ENCODE measurements around the gene HEBP1.

The HEBP1 gene

GRCh38 chr12:13023811-13024530 is 23.9 kb upstream of the HEBP1 start:
- DNase-seq (ENCODE audit: low read depth in 3 of 3) = no peak

- DNase-seq (ENCODE audit: low read depth in 3 of 3) = no peak
These were observed 22.8 kb upstream of the HEBP1 start for GRCh38 chr12:13022851-13023271.

- no peak for DNase-seq (ENCODE audit: low read depth in 3 of 3)
These were observed 11.0 kb upstream of the HEBP1 start for GRCh38 chr12:13011098-13011497.

- DNase-seq (ENCODE audit: low read depth in 3 of 3) = no peak
These were observed 8.8 kb upstream of the HEBP1 start for GRCh38 chr12:13008741-13009380.

DNA sequence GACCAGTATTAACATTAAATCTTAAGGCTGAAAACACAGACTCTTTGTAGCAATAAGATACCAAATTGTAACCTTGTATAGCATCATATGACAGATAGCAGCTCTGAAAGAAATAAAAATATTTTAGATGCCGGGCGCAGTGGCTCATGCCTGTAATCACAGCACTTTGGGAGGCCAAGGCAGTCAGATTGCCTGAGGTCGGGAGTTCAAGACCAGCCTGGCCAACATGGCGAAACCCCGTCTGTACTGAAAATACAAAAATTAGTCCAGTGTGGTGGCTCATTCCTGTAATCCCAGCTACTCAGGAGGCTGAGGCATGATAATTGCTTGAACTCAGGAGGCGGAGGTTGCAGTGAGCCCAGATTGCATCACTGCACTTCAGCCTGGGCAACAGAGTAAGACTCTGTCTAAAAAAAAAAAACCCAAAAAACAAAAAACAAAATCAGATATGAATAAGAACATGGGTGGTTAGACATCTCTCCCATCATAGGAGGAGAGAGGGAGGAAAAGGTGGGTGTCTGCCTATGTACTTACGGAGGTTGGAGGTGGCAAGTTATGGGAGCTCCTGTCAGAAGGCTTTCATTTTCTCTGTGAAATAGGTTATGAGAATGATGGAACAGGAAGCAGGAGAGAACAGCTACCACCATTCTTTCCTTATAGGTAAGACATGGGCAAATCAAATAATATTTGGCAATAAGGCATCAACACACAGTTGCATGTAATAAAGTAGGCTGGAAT is 7.6 kb upstream of the HEBP1 start:
- DNase-seq (ENCODE audit: low read depth in 3 of 3) = no peak

- DNase-seq (ENCODE audit: low read depth in 3 of 3) = no peak
These were observed 5.6 kb upstream of the HEBP1 start for GRCh38 chr12:13005649-13006048.

DNA sequence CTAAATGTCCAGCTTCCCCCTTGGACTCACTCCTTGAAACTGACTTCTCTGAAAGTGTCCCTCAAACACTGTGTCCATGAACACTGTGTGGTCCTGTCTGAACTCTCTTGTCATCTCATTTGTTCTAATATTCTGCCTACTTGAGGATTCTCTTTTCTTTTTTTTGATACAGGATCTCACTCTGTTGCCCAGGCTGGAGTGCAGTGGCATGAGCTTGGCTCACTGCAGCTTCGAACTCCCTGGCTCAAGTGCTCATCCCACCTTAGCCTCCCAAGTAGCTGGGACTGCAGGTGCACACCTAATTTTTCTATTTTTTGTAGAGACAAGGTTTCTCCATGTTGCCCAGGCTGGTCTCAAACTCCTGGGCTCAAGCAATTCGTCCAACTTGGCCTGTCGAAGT is 4.9 kb upstream of the HEBP1 start:
- no peak for DNase-seq (ENCODE audit: low read depth in 3 of 3)

DNA sequence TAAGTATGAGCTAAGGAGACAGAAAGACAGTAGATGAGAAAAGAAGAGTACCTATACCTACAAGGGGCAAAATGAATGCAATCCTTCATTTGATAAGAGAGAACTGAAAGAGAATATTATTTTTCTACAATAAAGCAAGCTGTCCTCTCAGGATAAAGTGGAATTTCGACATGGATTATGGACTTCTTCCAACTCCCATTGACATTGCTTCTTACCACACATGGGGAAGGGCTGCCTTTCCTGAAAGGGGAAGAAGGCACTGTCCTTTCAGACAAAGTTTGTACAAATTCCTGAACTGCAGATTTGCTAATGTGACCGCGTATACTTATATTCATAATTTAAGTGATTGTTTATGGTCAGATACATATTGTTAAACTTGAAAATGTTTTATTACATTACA is 4.3 kb upstream of the HEBP1 start:
- DNase-seq (ENCODE audit: low read depth in 3 of 3) = no peak

DNA sequence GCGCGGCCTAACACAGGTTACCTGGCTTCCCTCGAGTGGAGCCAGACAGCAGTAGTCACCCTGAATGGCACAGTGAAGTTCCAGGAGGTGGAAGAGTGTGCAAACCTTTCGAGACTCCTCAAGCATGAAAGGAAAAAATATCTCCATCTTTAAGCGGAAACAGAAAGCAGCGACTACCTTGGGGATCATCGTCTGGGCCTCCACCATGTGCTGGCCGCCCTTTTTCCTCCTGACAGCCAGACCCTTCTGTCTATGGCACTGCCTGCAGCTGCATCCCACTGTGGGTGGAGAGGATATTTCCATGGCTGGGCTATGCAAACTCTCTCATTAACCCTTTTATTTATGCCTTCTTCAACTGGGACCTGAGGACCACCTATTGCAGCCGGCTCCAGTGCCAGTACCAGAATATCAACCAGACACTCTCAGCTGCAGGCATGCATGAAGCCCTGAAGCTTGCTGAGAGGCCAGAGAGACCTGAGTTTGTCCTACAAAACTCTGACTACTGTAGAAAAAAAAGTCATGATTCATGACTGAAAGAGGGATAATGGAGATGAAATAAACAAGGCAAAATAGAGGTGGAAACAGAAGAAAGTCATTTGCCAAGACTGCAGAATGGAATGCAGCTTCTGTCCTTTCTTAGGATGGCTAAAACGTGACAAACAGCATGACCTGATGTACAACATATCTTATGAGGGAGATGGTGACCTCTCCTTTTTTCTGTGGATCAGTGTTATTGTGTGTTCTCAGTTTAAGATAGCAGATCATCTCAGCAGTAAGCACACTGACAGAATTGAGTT is 2.4 kb upstream of the HEBP1 start:
- no peak for DNase-seq (ENCODE audit: low read depth in 3 of 3)

- DNase-seq (ENCODE audit: low read depth in 3 of 3) = no peak
These were observed 1.6 kb upstream of the HEBP1 start for GRCh38 chr12:13001775-13002040.

- peak in 1 of 3 experiments; percentile 31 for DNase-seq (ENCODE audit: low read depth in 3 of 3)
These were observed 1.1 kb upstream of the HEBP1 start for GRCh38 chr12:13000925-13001774.

GRCh38 chr12:13000616-13000924 is 505 bp upstream of the HEBP1 start:
- DNase-seq (ENCODE audit: low read depth in 3 of 3) = peak in 1 of 3 experiments; percentile 25

DNA sequence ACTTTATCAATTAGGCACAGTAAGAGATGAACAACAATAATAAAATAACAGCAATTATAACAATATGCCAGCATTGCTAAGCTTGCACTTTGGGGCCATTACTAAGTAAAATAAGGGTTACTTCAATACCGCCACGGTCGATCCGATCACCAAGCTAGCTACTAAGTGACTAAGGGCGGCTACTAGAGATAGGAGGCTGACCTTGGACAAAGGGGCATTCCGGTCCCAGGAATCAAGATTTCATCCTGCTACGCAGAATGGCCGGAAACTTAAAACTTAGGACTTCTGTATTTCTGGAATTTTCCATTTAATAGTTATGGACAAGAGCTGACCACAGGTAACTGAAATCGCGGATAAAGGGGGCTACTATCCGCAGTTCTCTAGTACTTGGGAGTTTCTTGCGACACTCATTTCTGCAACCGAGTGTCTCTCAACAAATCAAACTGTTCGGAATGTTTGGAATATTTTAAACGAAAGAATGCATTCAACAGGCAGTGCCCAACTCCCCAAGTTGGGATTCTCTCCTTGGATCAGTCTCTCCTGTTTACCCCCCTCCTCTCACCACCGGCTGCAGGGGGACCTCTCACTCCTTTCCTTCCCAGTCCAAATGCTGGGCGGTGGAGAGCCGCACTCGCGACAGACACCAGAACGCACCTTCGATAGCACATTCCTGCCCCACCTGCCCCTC is 650 bp downstream of the HEBP1 start:
- no peak for DNase-seq (ENCODE audit: low read depth in 3 of 3)

DNA sequence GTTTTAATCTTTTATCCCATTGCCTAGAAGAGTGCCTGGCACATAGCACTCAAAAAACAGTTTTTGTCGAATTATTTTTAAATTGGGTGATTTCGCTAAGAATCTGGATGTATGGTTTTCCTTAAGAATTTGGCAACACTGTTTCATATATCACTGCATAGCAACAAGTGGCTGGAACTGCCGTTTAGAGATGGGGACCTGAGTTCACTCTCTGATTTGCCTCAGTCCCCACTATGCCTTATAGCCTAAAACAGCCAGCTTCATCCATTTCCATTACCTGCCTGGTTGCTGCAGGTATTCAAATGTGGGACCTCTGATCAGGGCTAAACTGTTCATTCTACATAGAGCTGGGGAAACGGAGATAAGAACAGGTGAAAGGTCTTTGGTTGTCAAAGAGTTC is 1.8 kb downstream of the HEBP1 start:
- DNase-seq (ENCODE audit: low read depth in 3 of 3) = no peak

DNA sequence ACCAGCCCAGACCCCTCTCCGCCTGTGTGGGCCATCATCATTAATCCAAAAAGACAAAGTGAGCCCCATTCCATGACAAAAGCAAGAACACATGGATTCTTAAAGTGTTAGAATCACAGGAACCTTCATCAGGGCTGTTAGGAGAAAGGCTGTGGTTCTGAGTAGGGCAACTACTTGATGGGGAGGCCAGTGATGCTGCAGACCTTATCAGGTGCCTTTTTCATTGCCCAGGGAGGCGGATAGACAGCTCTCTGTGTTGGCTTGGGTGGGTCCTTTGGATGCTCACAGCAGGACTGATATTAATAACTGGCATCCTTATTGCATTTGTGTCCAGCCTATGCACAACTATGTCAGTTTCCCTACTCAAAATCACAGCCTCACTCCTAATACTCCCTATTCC is 2.3 kb downstream of the HEBP1 start:
- DNase-seq (ENCODE audit: low read depth in 3 of 3) = no peak

GRCh38 chr12:12997156-12997555 is 2.9 kb downstream of the HEBP1 start:
- no peak for DNase-seq (ENCODE audit: low read depth in 3 of 3)

DNA sequence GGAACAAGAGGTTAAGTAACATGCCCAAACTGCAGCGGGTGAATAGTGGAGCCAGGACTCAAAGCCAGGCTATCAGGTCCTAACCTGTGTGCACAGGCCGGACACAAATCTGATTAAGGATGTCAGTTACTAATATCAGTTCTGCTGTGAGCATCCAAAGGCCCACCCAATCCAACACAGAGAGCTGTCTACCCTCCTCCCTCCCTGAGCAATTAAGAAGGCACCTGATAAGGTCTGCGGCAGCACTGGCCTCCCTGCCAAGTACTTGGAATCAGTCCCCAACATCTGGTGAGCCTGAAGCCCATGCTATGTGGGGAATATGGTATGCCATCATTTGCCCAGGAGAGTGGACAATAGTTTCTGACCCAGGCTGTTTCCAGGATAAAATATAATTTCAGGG is 3.9 kb downstream of the HEBP1 start:
- DNase-seq (ENCODE audit: low read depth in 3 of 3) = no peak

DNA sequence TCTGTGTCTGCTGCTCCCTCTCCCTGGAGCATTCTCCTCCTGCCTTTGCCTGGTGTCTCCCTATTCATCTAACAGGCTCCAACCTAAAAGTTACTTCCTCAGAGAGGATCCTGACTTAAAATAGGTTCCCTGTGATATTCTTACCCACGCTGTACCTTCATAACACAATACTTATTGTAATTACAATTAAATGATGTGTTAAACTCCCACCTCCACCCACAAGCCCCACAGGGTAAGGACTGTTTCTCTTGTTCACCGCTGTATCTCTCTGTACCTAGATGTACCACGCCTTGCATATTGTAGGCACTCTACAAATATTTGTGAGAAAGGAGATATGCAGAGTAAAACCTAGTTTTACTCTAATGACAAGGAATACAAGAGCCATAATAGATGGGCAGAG is 5.0 kb downstream of the HEBP1 start:
- DNase-seq (ENCODE audit: low read depth in 3 of 3) = no peak

GRCh38 chr12:12993367-12993766 is 6.7 kb downstream of the HEBP1 start:
- DNase-seq (ENCODE audit: low read depth in 3 of 3) = no peak

- no peak for DNase-seq (ENCODE audit: low read depth in 3 of 3)
These were observed 7.5 kb downstream of the HEBP1 start for GRCh38 chr12:12992418-12993130.
